ENCODE data around the gene TBC1D22A.
"Not testable (repeated sequence)": the region's sequence is repeated elsewhere in the genome, so short reads cannot be mapped to it uniquely, and the experiment has no call there.

The TBC1D22A gene

GRCh38 chr22:47169801-47170140, 407.3 kb downstream of the TBC1D22A start:
- Histone ChIP-seq H3K9me3 (ENCODE audit: insufficient read depth, low read length) (no peaks in the 10 kb centered on the region), H3K36me3 (replicated peaks; ENCODE audit: low read depth, low read length) (peaks cover 35% of the 10 kb centered on the region), H2AFZ (ENCODE audit: low read depth, low read length) (no peak overlapping the region), H3K79me2 (ENCODE audit: low read length) (no peaks in the 10 kb centered on the region), H4K20me1 (ENCODE audit: insufficient read depth, low read length) (peaks cover 43% of the 10 kb centered on the region), H3K9ac (ENCODE audit: low read length) (no peak overlapping the region), H3K27ac (ENCODE audit: low read length) (no peak overlapping the region), H3K27me3 (ENCODE audit: low read depth, low read length) (no peaks in the 10 kb centered on the region), H3K4me2 (ENCODE audit: low read length) (no peak overlapping the region), H3K4me1 (ENCODE audit: low read length) (peaks cover 7% of the 10 kb centered on the region), H3K4me3 (ENCODE audit: low read length) (no peak overlapping the region)
- TF ChIP-seq CTCF (IDR thresholded peaks at IDR 0.05; ENCODE audit: low read depth, low read length) (no peak), EZH2phosphoT487 (IDR thresholded peaks at IDR 0.05; ENCODE audit: low read depth) (no peak)

- H3K27ac ChIP-seq (ENCODE audit: low read length); H3K9ac ChIP-seq (ENCODE audit: low read length); H2AFZ ChIP-seq (ENCODE audit: low read depth, low read length); H3K4me3 ChIP-seq (ENCODE audit: low read length); H3K4me1 ChIP-seq (ENCODE audit: low read length); H3K9me3 ChIP-seq (ENCODE audit: insufficient read depth, low read length); H3K27me3 ChIP-seq (ENCODE audit: low read depth, low read length); H3K79me2 ChIP-seq (ENCODE audit: low read length); H3K4me2 ChIP-seq (ENCODE audit: low read length): not testable (repeated sequence)
- Histone ChIP-seq H4K20me1 (ENCODE audit: insufficient read depth, low read length) (peaks cover 34% of the 10 kb centered on the region), H3K36me3 (replicated peaks; ENCODE audit: low read depth, low read length) (peaks cover 44% of the 10 kb centered on the region)
Observed at GRCh38 chr22:47170511-47171440, 408.3 kb downstream of the TBC1D22A start.

GRCh38 chr22:47171441-47172221, 409.2 kb downstream of the TBC1D22A start:
- no peak overlapping the region for H3K4me2 ChIP-seq (ENCODE audit: low read length)
- no peaks in the 10 kb centered on the region for H3K27me3 ChIP-seq (ENCODE audit: low read depth, low read length)
- no peak overlapping the region for H3K27ac ChIP-seq (ENCODE audit: low read length)
- H3K9ac ChIP-seq (ENCODE audit: low read length): no peak overlapping the region
- H3K79me2 ChIP-seq (ENCODE audit: low read length): no peaks in the 10 kb centered on the region
- H2AFZ ChIP-seq (ENCODE audit: low read depth, low read length): no peak overlapping the region
- no peak for TF ChIP-seq EZH2phosphoT487 (IDR thresholded peaks at IDR 0.05; ENCODE audit: low read depth)
- no peak for TF ChIP-seq CTCF (IDR thresholded peaks at IDR 0.05; ENCODE audit: low read depth, low read length)
- H3K36me3 ChIP-seq (replicated peaks; ENCODE audit: low read depth, low read length): peaks cover 39% of the 10 kb centered on the region
- H4K20me1 ChIP-seq (ENCODE audit: insufficient read depth, low read length): peaks cover 27% of the 10 kb centered on the region
- H3K4me3 ChIP-seq (ENCODE audit: low read length): no peak overlapping the region
- H3K9me3 ChIP-seq (ENCODE audit: insufficient read depth, low read length): no peaks in the 10 kb centered on the region
- no peaks in the 10 kb centered on the region for H3K4me1 ChIP-seq (ENCODE audit: low read length)

- no peak overlapping the region for H3K4me2 ChIP-seq (ENCODE audit: low read length)
- no peaks in the 10 kb centered on the region for H3K27me3 ChIP-seq (ENCODE audit: low read depth, low read length)
- TF ChIP-seq CTCF (IDR thresholded peaks at IDR 0.05; ENCODE audit: low read depth, low read length) (no peak), EZH2phosphoT487 (IDR thresholded peaks at IDR 0.05; ENCODE audit: low read depth) (no peak)
- peaks cover 37% of the 10 kb centered on the region for H3K36me3 ChIP-seq (replicated peaks; ENCODE audit: low read depth, low read length)
- H3K27ac ChIP-seq (ENCODE audit: low read length): no peak overlapping the region
- H3K4me1 ChIP-seq (ENCODE audit: low read length): no peaks in the 10 kb centered on the region
- H3K9ac ChIP-seq (ENCODE audit: low read length): no peak overlapping the region
- H3K4me3 ChIP-seq (ENCODE audit: low read length): no peak overlapping the region
- H3K79me2 ChIP-seq (ENCODE audit: low read length): no peaks in the 10 kb centered on the region
- no peak overlapping the region for H2AFZ ChIP-seq (ENCODE audit: low read depth, low read length)
- H4K20me1 ChIP-seq (ENCODE audit: insufficient read depth, low read length): peaks cover 15% of the 10 kb centered on the region; the same call in 1 of the 2 replicates
- no peaks in the 10 kb centered on the region for H3K9me3 ChIP-seq (ENCODE audit: insufficient read depth, low read length)
Observed at GRCh38 chr22:47172771-47173534, 410.5 kb downstream of the TBC1D22A start.

All from OCI-LY3 (cell line).